ENCODE data around the gene LETMD1.

Gene LETMD1

DNA sequence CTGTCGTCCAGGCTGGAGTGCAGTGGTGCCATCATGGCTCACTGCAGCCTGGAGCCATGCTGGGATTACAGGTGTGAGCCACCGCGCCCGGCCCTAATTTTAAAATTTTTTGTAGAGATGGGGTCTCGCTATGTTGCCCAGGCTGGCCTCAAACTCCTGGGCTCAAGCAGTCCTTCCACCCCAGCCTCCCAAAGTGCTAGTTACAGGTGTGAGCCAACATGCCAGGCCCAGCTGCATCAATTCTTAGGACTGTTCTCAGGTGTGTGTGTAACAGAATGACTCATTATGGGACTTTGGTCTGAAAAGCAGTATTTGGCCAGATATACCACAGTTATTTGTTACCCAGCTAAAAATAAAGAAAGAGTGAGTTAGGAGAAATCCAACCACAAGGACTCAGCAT, 17.4 kb downstream of the LETMD1 start:
- no peaks in the 10 kb centered on the region for H3K79me2 ChIP-seq (ENCODE audit: insufficient read depth, low read length)
- no peak overlapping the region for H3K27ac ChIP-seq (ENCODE audit: low read depth, low read length)
- H3K9me2 ChIP-seq (replicated peaks; ENCODE audit: insufficient read depth, low read length) = no peaks in the 10 kb centered on the region
- no peaks in the 10 kb centered on the region for H3K27me3 ChIP-seq (ENCODE audit: low read length)
- H4K20me1 ChIP-seq (ENCODE audit: low read depth, low read length) = no peaks in the 10 kb centered on the region
- no peaks in the 10 kb centered on the region for H3K36me3 ChIP-seq (ENCODE audit: low read length)
- H3K9ac ChIP-seq (ENCODE audit: low read length) = no peak overlapping the region
- 0 out of 2 replicates have a peak, but pooled peaks cover 5% of the 10 kb centered on the region for H3F3A ChIP-seq (ENCODE audit: insufficient read depth)
- no peak overlapping the region for H3K4me3 ChIP-seq (ENCODE audit: insufficient read depth, low read length, poor library complexity, severe bottlenecking)
- no peak overlapping the region for H3K4me2 ChIP-seq (ENCODE audit: low read depth, low read length, poor library complexity, severe bottlenecking)
- H2AFZ ChIP-seq (ENCODE audit: low read depth, low read length, severe bottlenecking) = no peak overlapping the region
- no peaks in the 10 kb centered on the region for H3K9me3 ChIP-seq (ENCODE audit: insufficient read depth, low read length)
- TF ChIP-seq CTCF (IDR thresholded peaks at IDR 0.05; ENCODE audit: insufficient read depth, low read length, poor library complexity, severe bottlenecking) (no peak), EZH2phosphoT487 (conservative IDR thresholded peaks at IDR 0.05; ENCODE audit: low read length) (no peak)

- Histone ChIP-seq H3K36me3 (ENCODE audit: low read length) (no peaks in the 10 kb centered on the region), H3K9me3 (ENCODE audit: insufficient read depth, low read length) (no peaks in the 10 kb centered on the region), H3K27ac (ENCODE audit: low read depth, low read length) (no peak overlapping the region), H3K4me3 (ENCODE audit: insufficient read depth, low read length, poor library complexity, severe bottlenecking) (no peak overlapping the region), H3K9me2 (replicated peaks; ENCODE audit: insufficient read depth, low read length) (no peaks in the 10 kb centered on the region), H3K9ac (ENCODE audit: low read length) (no peak overlapping the region), H3F3A (ENCODE audit: insufficient read depth) (0 out of 2 replicates have a peak, but pooled peaks cover 5% of the 10 kb centered on the region), H3K79me2 (ENCODE audit: insufficient read depth, low read length) (no peaks in the 10 kb centered on the region), H2AFZ (ENCODE audit: low read depth, low read length, severe bottlenecking) (no peak overlapping the region), H3K4me2 (ENCODE audit: low read depth, low read length, poor library complexity, severe bottlenecking) (no peak overlapping the region), H3K27me3 (ENCODE audit: low read length) (no peaks in the 10 kb centered on the region), H4K20me1 (ENCODE audit: low read depth, low read length) (no peaks in the 10 kb centered on the region)
- no peak for TF ChIP-seq CTCF (IDR thresholded peaks at IDR 0.05; ENCODE audit: insufficient read depth, low read length, poor library complexity, severe bottlenecking)
- TF ChIP-seq EZH2phosphoT487 (conservative IDR thresholded peaks at IDR 0.05; ENCODE audit: low read length) = no peak
These were observed 19.1 kb downstream of the LETMD1 start for GRCh38 chr12:51067229-51067628.

GRCh38 chr12:51067771-51068170, 19.6 kb downstream of the LETMD1 start:
- TF ChIP-seq EZH2phosphoT487 (conservative IDR thresholded peaks at IDR 0.05; ENCODE audit: low read length) = no peak
- TF ChIP-seq CTCF (IDR thresholded peaks at IDR 0.05; ENCODE audit: insufficient read depth, low read length, poor library complexity, severe bottlenecking) = no peak
- Histone ChIP-seq H3K9me3 (ENCODE audit: insufficient read depth, low read length) (no peaks in the 10 kb centered on the region), H3K27ac (ENCODE audit: low read depth, low read length) (no peak overlapping the region), H3K79me2 (ENCODE audit: insufficient read depth, low read length) (no peaks in the 10 kb centered on the region), H3F3A (ENCODE audit: insufficient read depth) (no peaks in the 10 kb centered on the region), H4K20me1 (ENCODE audit: low read depth, low read length) (no peaks in the 10 kb centered on the region), H2AFZ (ENCODE audit: low read depth, low read length, severe bottlenecking) (no peak overlapping the region), H3K4me2 (ENCODE audit: low read depth, low read length, poor library complexity, severe bottlenecking) (no peak overlapping the region), H3K9ac (ENCODE audit: low read length) (no peak overlapping the region), H3K27me3 (ENCODE audit: low read length) (no peaks in the 10 kb centered on the region), H3K9me2 (replicated peaks; ENCODE audit: insufficient read depth, low read length) (no peaks in the 10 kb centered on the region), H3K36me3 (ENCODE audit: low read length) (no peaks in the 10 kb centered on the region), H3K4me3 (ENCODE audit: insufficient read depth, low read length, poor library complexity, severe bottlenecking) (no peak overlapping the region)
